Measurements from ENCODE around the gene FAM131A.

The FAM131A gene

DNA sequence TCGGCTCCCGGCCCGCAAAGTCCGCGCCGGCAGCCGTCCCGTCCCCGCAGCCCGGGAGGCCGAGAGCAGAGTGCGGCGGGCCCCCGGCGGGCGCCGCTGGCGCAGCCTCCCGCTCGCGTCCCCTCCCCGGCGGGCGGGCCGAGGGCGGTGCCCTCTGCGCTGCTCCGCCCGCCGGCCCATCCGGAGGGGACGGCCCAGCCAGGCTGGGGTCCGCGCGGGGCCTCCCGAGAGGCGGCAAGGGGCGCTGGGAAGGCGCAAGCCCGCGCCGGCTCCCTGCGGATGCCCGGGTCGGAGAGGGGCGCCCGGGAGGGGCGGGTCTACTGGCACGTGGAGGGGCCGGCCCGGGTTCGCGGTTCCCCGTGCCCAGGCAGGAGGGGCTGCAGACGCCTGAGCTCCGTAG lies 24.1 kb downstream of the FAM131A start, which contains the start of the genes CLCN2 and POLR2H:
CLCN2 (minus strand) TSS at position 74 of the 400 bp plus-strand sequence. CDS start 126 bp downstream, outside the sequence.
POLR2H (plus strand) TSS at position 179 of the 400 bp plus-strand sequence. CDS start 1,783 bp downstream, outside the sequence.
- peak within 1 kb of the TSS; percentile 99 for H3K18ac ChIP-seq (ENCODE audit: low read length)
- peak within 1 kb of the TSS; percentile 94 for H3K23ac ChIP-seq (ENCODE audit: low read depth, low read length, poor library complexity)
- H3K36me3 ChIP-seq (replicated peaks in 1 of 2; ENCODE audit: control insufficient read depth in 2 of 2, insufficient read depth in 2 of 2, low read length in 2 of 2) = peaks cover 34 to 52% of the 10 kb centered on the region in 2 donors
- peak within 1 kb of the TSS; percentile 94 for H2BK120ac ChIP-seq (ENCODE audit: low read depth, low read length)
- peak within 1 kb of the TSS; percentile 88 for H2AFZ ChIP-seq (ENCODE audit: low read length)
- peak within 1 kb of the TSS; percentile 82 to 96 for H3K4me3 ChIP-seq (ENCODE audit: low read length in 2 of 2)
- H2BK15ac ChIP-seq (ENCODE audit: low read length) = peak within 1 kb of the TSS; percentile 99
- no peaks in the 10 kb centered on the region for H3K9me3 ChIP-seq (replicated peaks in 1 of 2; ENCODE audit: control insufficient read depth in 2 of 2, insufficient read depth in 1 of 2, low read depth in 1 of 2, low read length in 2 of 2)
- H2BK12ac ChIP-seq (ENCODE audit: low read length) = peak within 1 kb of the TSS; percentile 47
- H3K27ac ChIP-seq (replicated peaks; ENCODE audit: low read length) = peak within 1 kb of the TSS; percentile 99
- peaks cover 21 to 24% of the 10 kb centered on the region in 2 donors for H3K4me1 ChIP-seq (ENCODE audit: control insufficient read depth in 2 of 2, insufficient read depth in 1 of 2, low read depth in 1 of 2, low read length in 2 of 2)
- peak within 1 kb of the TSS; percentile 97 for H3K4me2 ChIP-seq (ENCODE audit: insufficient read depth, low read length, poor library complexity, severe bottlenecking)
- H3K27me3 ChIP-seq (ENCODE audit: control insufficient read depth in 3 of 3, insufficient read depth in 3 of 3, low read depth in 1 of 3, low read length in 3 of 3) = no peaks in the 10 kb centered on the region
- no peak within 1 kb of the TSS for H4K8ac ChIP-seq (ENCODE audit: low read depth, low read length)
- H4K91ac ChIP-seq (ENCODE audit: low read depth, low read length, poor library complexity) = peak within 1 kb of the TSS; percentile 95
- peak; percentile 71 for DNase-seq (ENCODE audit: low spot score)
- H3K9ac ChIP-seq (ENCODE audit: low read depth, low read length, poor library complexity) = peak within 1 kb of the TSS; percentile 99
- WGBS, 2 donors (ENCODE audit: extremely low coverage in 2 of 2, insufficient read length in 2 of 2, insufficient replicate concordance in 1 of 2) = no CpG with 5 or more reads among the region's 56 CpGs
- peak within 1 kb of the TSS; percentile 87 for H3K14ac ChIP-seq (ENCODE audit: low read length)
- H2AK5ac ChIP-seq (ENCODE audit: low read depth, low read length) = peak within 1 kb of the TSS; percentile 99
- peak within 1 kb of the TSS; percentile 98 for H2BK5ac ChIP-seq (ENCODE audit: low read length)
- H3K79me1 ChIP-seq (ENCODE audit: low read depth, low read length) = peaks cover 21% of the 10 kb centered on the region
- peak within 1 kb of the TSS; percentile 98 for H3K4ac ChIP-seq (ENCODE audit: low read length)

- no peak for DNase-seq (ENCODE audit: low spot score)
- peak overlapping the region; percentile 95 for H4K91ac ChIP-seq (ENCODE audit: low read depth, low read length, poor library complexity)
- no peaks in the 10 kb centered on the region for H3K9me3 ChIP-seq (replicated peaks in 1 of 2; ENCODE audit: control insufficient read depth in 2 of 2, insufficient read depth in 1 of 2, low read depth in 1 of 2, low read length in 2 of 2)
- peak overlapping the region; percentile 14 for H2BK12ac ChIP-seq (ENCODE audit: low read length)
- peak overlapping the region; percentile 94 for H2BK120ac ChIP-seq (ENCODE audit: low read depth, low read length)
- H3K4me1 ChIP-seq (ENCODE audit: control insufficient read depth in 2 of 2, insufficient read depth in 1 of 2, low read depth in 1 of 2, low read length in 2 of 2) = peaks cover 21 to 24% of the 10 kb centered on the region in 2 donors
- peak overlapping the region; percentile 88 for H2AFZ ChIP-seq (ENCODE audit: low read length)
- H3K27me3 ChIP-seq (ENCODE audit: control insufficient read depth in 3 of 3, insufficient read depth in 3 of 3, low read depth in 1 of 3, low read length in 3 of 3) = no peaks in the 10 kb centered on the region
- peak overlapping the region; percentile 82 to 96 for H3K4me3 ChIP-seq (ENCODE audit: low read length in 2 of 2)
- H3K27ac ChIP-seq (replicated peaks; ENCODE audit: low read length) = peak overlapping the region; percentile 99
- H3K9ac ChIP-seq (ENCODE audit: low read depth, low read length, poor library complexity) = peak overlapping the region; percentile 92
- peak overlapping the region; percentile 98 for H3K4ac ChIP-seq (ENCODE audit: low read length)
- peak overlapping the region; percentile 99 for H2BK15ac ChIP-seq (ENCODE audit: low read length)
- H3K36me3 ChIP-seq (replicated peaks in 1 of 2; ENCODE audit: control insufficient read depth in 2 of 2, insufficient read depth in 2 of 2, low read length in 2 of 2) = peaks cover 34 to 52% of the 10 kb centered on the region in 2 donors
- H2BK5ac ChIP-seq (ENCODE audit: low read length) = peak overlapping the region; percentile 98
- no peak overlapping the region for H4K8ac ChIP-seq (ENCODE audit: low read depth, low read length)
- H2AK5ac ChIP-seq (ENCODE audit: low read depth, low read length) = peak overlapping the region; percentile 99
- H3K14ac ChIP-seq (ENCODE audit: low read length) = peak overlapping the region; percentile 87
- peaks cover 23% of the 10 kb centered on the region for H3K79me1 ChIP-seq (ENCODE audit: low read depth, low read length)
- no CpG with 5 or more reads among the region's 38 CpGs for WGBS, 2 donors (ENCODE audit: extremely low coverage in 2 of 2, insufficient read length in 2 of 2, insufficient replicate concordance in 1 of 2)
- peak overlapping the region; percentile 97 for H3K4me2 ChIP-seq (ENCODE audit: insufficient read depth, low read length, poor library complexity, severe bottlenecking)
- H3K18ac ChIP-seq (ENCODE audit: low read length) = peak overlapping the region; percentile 95
- peak overlapping the region; percentile 93 for H3K23ac ChIP-seq (ENCODE audit: low read depth, low read length, poor library complexity)
These were observed 24.7 kb downstream of the FAM131A start for GRCh38 chr3:184361932-184362667.

GRCh38 chr3:184362668-184363546 lies 25.5 kb downstream of the FAM131A start:
- Histone ChIP-seq H3K14ac (ENCODE audit: low read length) (peak overlapping the region; percentile 98), H3K27me3 (ENCODE audit: control insufficient read depth in 3 of 3, insufficient read depth in 3 of 3, low read depth in 1 of 3, low read length in 3 of 3) (no peaks in the 10 kb centered on the region), H3K4ac (ENCODE audit: low read length) (peak overlapping the region; percentile 98), H3K23ac (ENCODE audit: low read depth, low read length, poor library complexity) (peak overlapping the region; percentile 94), H3K27ac (replicated peaks; ENCODE audit: low read length) (peak overlapping the region; percentile 99), H2AFZ (ENCODE audit: low read length) (peak overlapping the region; percentile 88), H3K9me3 (replicated peaks in 1 of 2; ENCODE audit: control insufficient read depth in 2 of 2, insufficient read depth in 1 of 2, low read depth in 1 of 2, low read length in 2 of 2) (no peaks in the 10 kb centered on the region), H3K36me3 (replicated peaks in 1 of 2; ENCODE audit: control insufficient read depth in 2 of 2, insufficient read depth in 2 of 2, low read length in 2 of 2) (peaks cover 28 to 50% of the 10 kb centered on the region in 2 donors), H2BK15ac (ENCODE audit: low read length) (peak overlapping the region; percentile 99), H4K8ac (ENCODE audit: low read depth, low read length) (peak overlapping the region; percentile 72), H3K9ac (ENCODE audit: low read depth, low read length, poor library complexity) (peak overlapping the region; percentile 92), H4K91ac (ENCODE audit: low read depth, low read length, poor library complexity) (peak overlapping the region; percentile 95), H3K4me2 (ENCODE audit: insufficient read depth, low read length, poor library complexity, severe bottlenecking) (peak overlapping the region; percentile 97), H3K4me3 (ENCODE audit: low read length in 2 of 2) (peak overlapping the region; percentile 82 to 96), H2BK120ac (ENCODE audit: low read depth, low read length) (peak overlapping the region; percentile 94), H2BK12ac (ENCODE audit: low read length) (no peak overlapping the region), H3K4me1 (ENCODE audit: control insufficient read depth in 2 of 2, insufficient read depth in 1 of 2, low read depth in 1 of 2, low read length in 2 of 2) (peaks cover 21 to 24% of the 10 kb centered on the region in 2 donors), H3K79me1 (ENCODE audit: low read depth, low read length) (peaks cover 23% of the 10 kb centered on the region), H2AK5ac (ENCODE audit: low read depth, low read length) (peak overlapping the region; percentile 99), H3K18ac (ENCODE audit: low read length) (peak overlapping the region; percentile 100), H2BK5ac (ENCODE audit: low read length) (peak overlapping the region; percentile 98)
- WGBS, 2 donors (ENCODE audit: extremely low coverage in 2 of 2, insufficient read length in 2 of 2, insufficient replicate concordance in 1 of 2) = no CpG with 5 or more reads among the region's 68 CpGs
- DNase-seq (ENCODE audit: low spot score) = peak; percentile 96
